H1 (cell line): ENCODE results near the gene ARF3. TPM values are rescaled to one million over a fixed set of nuclear protein-coding genes. Genes with fewer than 3 reads are reported as not detected.

Experiments used
- CTCF ChIA-PET: fragments of 300-600 bp; sonication (Branson Sonifier 250); formaldehyde crosslinking; loops from one replicate; lab custom pipeline; 2021; ENCODE audit not compliant: partially characterized antibody; lab: Charles Lee
- POLR2A ChIA-PET: fragments of 300-600 bp; sonication (Branson Sonifier 250); formaldehyde crosslinking; loops from one replicate; lab custom pipeline; 2021; ENCODE audit warnings: inconsistent platforms; ENCODE audit not compliant: partially characterized antibody; lab: Charles Lee
- DNase-seq, 2 experiments: peaks; one replicate each; pipeline versions ENCODE4 v3.0.0 to v3.0.0-alpha.2; 2010 to 2022; ENCODE audit warnings: low spot score in 2 of 2, low read depth in 1 of 2, mixed read lengths in 1 of 2
- FAIRE-seq: peaks from 2 replicates; lab custom pipeline; 2011; peaks lifted over from hg19 to GRCh38; lab: Jason Lieb, UNC
- H2AFZ ChIP-seq: 2 replicates; pipeline ENCODE4 v1.8.1; 2012; ENCODE audit warnings: low read length, inconsistent platforms
- H2AK5ac ChIP-seq: 2 replicates; pipeline ENCODE4 v1.6.1; 2013; ENCODE audit warnings: low read depth, low read length
- H2BK120ac ChIP-seq: replicated peaks from 2 replicates; pipeline ENCODE3; 2013; ENCODE audit warnings: low read depth, low read length, inconsistent platforms
- H2BK12ac ChIP-seq: 2 replicates; pipeline ENCODE4 v1.6.1; 2013; ENCODE audit warnings: low read depth, low read length
- H2BK15ac ChIP-seq: 2 replicates; pipeline ENCODE4 v1.6.1; 2013; ENCODE audit warnings: low read length
- H2BK20ac ChIP-seq: 2 replicates; pipeline ENCODE4 v1.6.1; 2013; ENCODE audit warnings: low read length
- H2BK5ac ChIP-seq: 2 replicates; pipeline ENCODE4 v1.6.1; 2013; ENCODE audit warnings: low read depth, low read length
- H3K14ac ChIP-seq: 2 replicates; pipeline ENCODE4 v1.6.1; 2013; ENCODE audit warnings: inconsistent platforms; ENCODE audit not compliant: insufficient read length
- H3K18ac ChIP-seq: 2 replicates; pipeline ENCODE4 v1.6.1; 2013; ENCODE audit warnings: low read length; ENCODE audit errors: extremely low read depth
- H3K23ac ChIP-seq: 2 replicates; pipeline ENCODE4 v1.6.1; 2013; ENCODE audit warnings: inconsistent platforms; ENCODE audit not compliant: insufficient read length
- H3K23me2 ChIP-seq: 2 replicates; pipeline ENCODE4 v1.6.1; 2013; ENCODE audit warnings: low read depth, low read length
- H3K27ac ChIP-seq: 2 replicates; pipeline ENCODE4 v1.6.1; 2011; ENCODE audit warnings: low read depth, low read length, inconsistent platforms
- H3K27me3 ChIP-seq, 4 experiments: replicated peaks in 1 of 4; 1 replicate in 1 of 4; 2 replicates in 3 of 4; pipeline versions ENCODE4 v1.6.1 to v1.8.1; 2011 to 2013; ENCODE audit warnings: low read length in 3 of 4, mild to moderate bottlenecking in 3 of 4, inconsistent platforms in 2 of 4, mixed read lengths in 2 of 4, moderate library complexity in 1 of 4; ENCODE audit not compliant: control insufficient read depth in 3 of 4, insufficient read depth in 3 of 4; ENCODE audit errors: extremely low read depth in 1 of 4
- H3K36me3 ChIP-seq, 4 experiments: 2 replicates each; pipeline versions ENCODE4 v1.6.1 to v1.8.1; 2011 to 2013; ENCODE audit warnings: mild to moderate bottlenecking in 4 of 4, low read length in 3 of 4, moderate library complexity in 2 of 4, control low read depth in 1 of 4, inconsistent platforms in 1 of 4; ENCODE audit not compliant: insufficient read depth in 4 of 4, control insufficient read depth in 2 of 4
- H3K4ac ChIP-seq: replicated peaks from 2 replicates; pipeline ENCODE3; 2013; ENCODE audit warnings: low read length, low read depth, mixed read lengths, inconsistent platforms; ENCODE audit not compliant: insufficient read length
- H3K4me1 ChIP-seq, 4 experiments: replicated peaks in 1 of 4; 1 replicate in 1 of 4; 2 replicates in 3 of 4; pipeline versions ENCODE4 v1.6.1 to v1.8.1; 2011 to 2013; ENCODE audit warnings: low read length in 3 of 4, inconsistent platforms in 2 of 4, mixed read lengths in 1 of 4; ENCODE audit not compliant: insufficient read depth in 4 of 4, control insufficient read depth in 3 of 4
- H3K4me2 ChIP-seq, 2 experiments: 2 replicates each; pipeline versions ENCODE4 v1.6.1 to v1.8.1; 2011 to 2013; ENCODE audit warnings: low read depth in 2 of 2, low read length in 2 of 2, control low read depth in 1 of 2, inconsistent platforms in 1 of 2, mild to moderate bottlenecking in 1 of 2; ENCODE audit not compliant: insufficient read depth in 1 of 2
- H3K4me3 ChIP-seq, 4 experiments: fragments of 200-600, 300-600 bp in 1 of 4; sonication (generic), shearing (Covaris generic), sonication (Bioruptor Twin) in 1 of 4; 2 replicates each; pipeline versions ENCODE4 v1.5.1 to v1.8.1; 2011 to 2016; ENCODE audit warnings: low read length in 4 of 4, low read depth in 3 of 4, control low read depth in 2 of 4, inconsistent platforms in 2 of 4, mild to moderate bottlenecking in 2 of 4, mixed read lengths in 1 of 4, moderate library complexity in 1 of 4; ENCODE audit not compliant: insufficient read depth in 2 of 4; ENCODE audit errors: extremely low read depth in 1 of 4
- H3K56ac ChIP-seq: replicated peaks from 2 replicates; pipeline ENCODE3; 2013; ENCODE audit warnings: low read depth, mild to moderate bottlenecking, mixed read lengths, low read length, inconsistent platforms; ENCODE audit not compliant: insufficient read length
- H3K79me1 ChIP-seq: 2 replicates; pipeline ENCODE4 v1.6.1; 2013; ENCODE audit warnings: low read depth, low read length, control low read depth
- H3K79me2 ChIP-seq, 2 experiments: 2 replicates each; pipeline versions ENCODE4 v1.6.1 to v1.8.1; 2012 to 2013; ENCODE audit warnings: low read length in 2 of 2, mild to moderate bottlenecking in 2 of 2, inconsistent platforms in 1 of 2; ENCODE audit not compliant: insufficient read depth in 2 of 2, control insufficient read depth in 1 of 2
- H3K9ac ChIP-seq, 4 experiments: replicated peaks in 1 of 4; 1 replicate in 1 of 4; 2 replicates in 3 of 4; pipeline versions ENCODE4 v1.6.1 to v1.8.1; 2011 to 2013; ENCODE audit warnings: low read depth in 3 of 4, low read length in 3 of 4, control low read depth in 2 of 4, mild to moderate bottlenecking in 2 of 4, moderate library complexity in 2 of 4, inconsistent platforms in 1 of 4; ENCODE audit errors: extremely low read depth in 1 of 4
- H3K9me3 ChIP-seq, 2 experiments: 2 replicates each; pipeline versions ENCODE4 v1.6.1 to v1.8.1; 2012 to 2013; ENCODE audit warnings: mild to moderate bottlenecking in 2 of 2, moderate library complexity in 2 of 2, control low read depth in 1 of 2, inconsistent platforms in 1 of 2, low read depth in 1 of 2, low read length in 1 of 2, mixed read lengths in 1 of 2; ENCODE audit not compliant: insufficient read depth in 2 of 2
- H4K20me1 ChIP-seq, 2 experiments: replicated peaks in 1 of 2; 2 replicates each; pipeline versions ENCODE3 to v1.8.1; 2011 to 2013; ENCODE audit warnings: inconsistent platforms in 2 of 2, low read length in 2 of 2, mild to moderate bottlenecking in 1 of 2; ENCODE audit not compliant: insufficient read depth in 2 of 2, control insufficient read depth in 1 of 2
- H4K5ac ChIP-seq: 2 replicates; pipeline ENCODE4 v1.6.1; 2013; ENCODE audit warnings: low read length, low read depth, mixed read lengths, inconsistent platforms; ENCODE audit not compliant: insufficient read length
- H4K8ac ChIP-seq: 2 replicates; pipeline ENCODE4 v1.8.0; 2013; ENCODE audit warnings: mild to moderate bottlenecking, moderate library complexity, low read length, inconsistent platforms; ENCODE audit not compliant: insufficient read depth; ENCODE audit errors: extremely low read depth
- H4K91ac ChIP-seq: replicated peaks from 2 replicates; pipeline ENCODE3; 2013; ENCODE audit warnings: low read length, mixed read lengths, inconsistent platforms; ENCODE audit not compliant: insufficient read length
- CBX8 ChIP-seq: fragments of 300-800, 300-1000 bp; sonication (generic); IDR thresholded peaks from 2 replicates; pipeline ENCODE4 v1.7.1; 2016; ENCODE audit warnings: low read depth, low read length, borderline replicate concordance
- CTBP2 ChIP-seq: IDR thresholded peaks from 2 replicates; pipeline ENCODE4 v1.7.0; 2011; ENCODE audit warnings: borderline replicate concordance, mild to moderate bottlenecking, moderate library complexity, mixed read lengths, low read length; ENCODE audit not compliant: insufficient read depth, insufficient read length
- EGR1 ChIP-seq: IDR thresholded peaks from 2 replicates; pipeline ENCODE4 v1.6.1; 2011; ENCODE audit warnings: low read depth, low read length, borderline replicate concordance
- FOSL1 ChIP-seq: IDR thresholded peaks from 2 replicates; pipeline ENCODE4 v1.6.1; 2011; ENCODE audit warnings: mild to moderate bottlenecking, low read depth, low read length, moderate library complexity; ENCODE audit not compliant: insufficient read depth
- JUND ChIP-seq: IDR thresholded peaks from 2 replicates; pipeline ENCODE4 v1.6.1; 2011; ENCODE audit warnings: mild to moderate bottlenecking, improper control_type of control experiment, low read length
- NRF1 ChIP-seq: IDR thresholded peaks from 2 replicates; pipeline ENCODE4 v1.6.1; 2011; ENCODE audit warnings: mild to moderate bottlenecking, low read depth, low read length, improper control_type of control experiment
- POLR2A ChIP-seq, 2 experiments: IDR thresholded peaks; 1 replicate in 1 of 2; 2 replicates in 1 of 2; pipeline ENCODE4 v1.6.1; 2011; ENCODE audit warnings: low read depth in 2 of 2, low read length in 2 of 2, mild to moderate bottlenecking in 2 of 2; ENCODE audit errors: control extremely low read depth in 1 of 2
- SP2 ChIP-seq: IDR thresholded peaks from 2 replicates; pipeline ENCODE4 v1.6.1; 2012; ENCODE audit warnings: mild to moderate bottlenecking, low read length, inconsistent platforms
- SRF ChIP-seq: IDR thresholded peaks from 2 replicates; pipeline ENCODE4 v1.6.1; 2011; ENCODE audit warnings: mild to moderate bottlenecking, low read depth, low read length, moderate library complexity
- YY1 ChIP-seq: IDR thresholded peaks from 2 replicates; pipeline ENCODE4 v1.6.1; 2011; ENCODE audit warnings: low read depth, mild to moderate bottlenecking, low read length
- WGBS, 2 experiments: shearing (Covaris generic) in 1 of 2; methylation state at CpG; one replicate each; pipeline versions ENCODE4 v1.1.6 to v1.1.7; 2013 to 2015; ENCODE audit warnings: low lambda C conversion rate in 2 of 2, mixed read lengths in 2 of 2, inconsistent platforms in 1 of 2, low coverage in 1 of 2, missing lambda C conversion rate in 1 of 2; ENCODE audit not compliant: insufficient replicate concordance in 2 of 2, insufficient coverage in 1 of 2, insufficient read length in 1 of 2; ENCODE audit errors: extremely low coverage in 1 of 2, missing lambda C conversion rate in 1 of 2; 5-methylcytosine and 5-hydroxymethylcytosine counted together
- polyA plus RNA-seq, 7 experiments: library from polyadenylated mRNA; depleted of rRNA in 3 of 7; stranded (reverse) in 5 of 7; unstranded in 2 of 7; fragments of >200 nt in 5 of 7; fragments of 200-250 nt in 2 of 7; gene quantifications; 1 replicate in 5 of 7; 2 replicates in 1 of 7; 4 replicates in 1 of 7; pipeline versions ENCODE4 v1.2.1 to v1.2.3, GENCODE V29; 2011 to 2013; ENCODE audit warnings: missing spikeins in 2 of 7, mixed read lengths in 2 of 7
- total RNA-seq: library from RNA; stranded (reverse); fragmentation: NEBNext Ultra II Directional; extraction: Animal tissue kit (Norgen Biotek cat#: 25700); gene quantifications from 2 replicates; pipeline ENCODE4 v1.2.1, GENCODE V29; 2021
- TF ChIP-seq, protein P1 (sequence below): IDR thresholded peaks from 2 replicates; pipeline ENCODE4 v1.6.1; 2011; ENCODE audit warnings: low read depth, mild to moderate bottlenecking, low read length; ENCODE audit not compliant: insufficient read depth

Gene ARF3
- total and polyA plus RNA-seq, 2 of the 8 experiments (the other 6 are each of a cell fraction or from before 2014, with no cell fraction given) = 231 to 250 TPM

DNA sequence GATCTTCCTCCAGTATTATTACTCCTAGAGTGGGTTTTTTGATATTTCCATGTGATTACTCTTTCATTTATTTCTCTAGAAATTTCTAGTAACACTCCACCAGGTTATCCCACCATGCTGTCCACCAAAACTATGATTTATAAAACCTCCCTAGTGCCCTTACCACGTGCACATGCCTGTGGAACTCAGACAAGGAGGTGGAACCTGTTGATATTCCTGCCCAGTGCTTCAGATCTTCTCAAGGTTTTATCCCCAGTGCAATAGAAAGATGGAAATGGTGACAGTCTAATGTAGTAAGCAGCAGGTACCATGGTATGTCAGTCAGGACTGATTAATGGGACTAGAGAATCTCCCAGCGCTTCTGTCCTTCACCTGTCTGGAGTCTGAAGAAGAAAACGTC lies 3.5 kb upstream of the ARF3 start:
- Histone ChIP-seq H3K23ac (no peak overlapping the region), H3K27ac (no peak overlapping the region), H3K79me1 (no peaks in the 10 kb centered on the region; the same call in 1 of the 2 replicates), H3K4me1 (peaks cover 9 to 18% (median 15%) of the 10 kb centered on the region in 4 experiments), H3K4me2 (no peak overlapping the region), H4K5ac (no peak overlapping the region), H3K79me2 (peaks cover 4% of the 10 kb centered on the region in 2 experiments), H3K4me3 (no peak overlapping the region), H2BK15ac (no peak overlapping the region), H3K4ac (no peak overlapping the region), H3K14ac (no peak overlapping the region), H2AK5ac (no peak overlapping the region), H2BK20ac (0 out of 2 replicates have a peak overlapping the region, but pooled peaks have one; percentile 38), H3K56ac (no peak overlapping the region), H4K8ac (no peak overlapping the region), H3K9me3 (no peaks in the 10 kb centered on the region), H3K18ac (no peak overlapping the region), H2BK5ac (no peak overlapping the region), H3K27me3 (no peaks in the 10 kb centered on the region; a peak in 1 of 7 replicates), H3K23me2 (peaks cover 10% of the 10 kb centered on the region), H2BK12ac (no peak overlapping the region), H4K91ac (no peak overlapping the region), H4K20me1 (peaks cover 3% of the 10 kb centered on the region in 2 experiments), H3K36me3 (no peaks in the 10 kb centered on the region), H2BK120ac (no peak overlapping the region), H2AFZ (no peak overlapping the region), H3K9ac (no peak overlapping the region)
- DNase-seq = no peak
- POLR2A ChIA-PET = no interaction called here
- no peak for TF ChIP-seq YY1
- TF ChIP-seq SP2 = no peak
- no peak for TF ChIP-seq CTBP2
- no peak for TF ChIP-seq CBX8
- TF ChIP-seq SRF = no peak
- no peak for TF ChIP-seq NRF1
- no peak for TF ChIP-seq EGR1
- no peak for TF ChIP-seq FOSL1
- TF ChIP-seq, protein P1, sequence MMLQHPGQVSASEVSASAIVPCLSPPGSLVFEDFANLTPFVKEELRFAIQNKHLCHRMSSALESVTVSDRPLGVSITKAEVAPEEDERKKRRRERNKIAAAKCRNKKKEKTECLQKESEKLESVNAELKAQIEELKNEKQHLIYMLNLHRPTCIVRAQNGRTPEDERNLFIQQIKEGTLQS = no peak
- no peak for TF ChIP-seq JUND
- TF ChIP-seq POLR2A (IDR thresholded peaks at IDR 0.05; ENCODE audit: control extremely low read depth in 1 of 2, low read depth in 2 of 2, low read length in 2 of 2) = no peak
- no peak for FAIRE-seq
- CTCF ChIA-PET = interaction anchor here (1.0 to 40.8 kb wide), 4 partner anchors 8 to 30 kb away, joined by 3 to 1336 read pairs (median 142); partner anchors contain the start of genes DDN, FKBP11 and WNT1
- 83% methylated on average over 3 of the region's 3 CpGs; no CpG with 5 or more reads in 1 of the 2 experiments for WGBS, 2 experiments
